HG02852 (cell line): Measurements from ENCODE around the gene RBL2.
A peak's percentile ranks its signal among the peaks of the same experiment; 100 is the strongest.

ENCODE experiments used
- ATAC-seq: cut with Tn5 transposase; IDR thresholded peaks from one replicate; pipeline ENCODE4 v1.9.1; 2021; ENCODE audit warnings: mild to moderate bottlenecking, moderate library complexity; ENCODE audit not compliant: unreplicated experiment

RBL2 gene

GRCh38 chr16:53446090-53446489, 11.8 kb downstream of the RBL2 start:
- no peak for ATAC-seq

DNA sequence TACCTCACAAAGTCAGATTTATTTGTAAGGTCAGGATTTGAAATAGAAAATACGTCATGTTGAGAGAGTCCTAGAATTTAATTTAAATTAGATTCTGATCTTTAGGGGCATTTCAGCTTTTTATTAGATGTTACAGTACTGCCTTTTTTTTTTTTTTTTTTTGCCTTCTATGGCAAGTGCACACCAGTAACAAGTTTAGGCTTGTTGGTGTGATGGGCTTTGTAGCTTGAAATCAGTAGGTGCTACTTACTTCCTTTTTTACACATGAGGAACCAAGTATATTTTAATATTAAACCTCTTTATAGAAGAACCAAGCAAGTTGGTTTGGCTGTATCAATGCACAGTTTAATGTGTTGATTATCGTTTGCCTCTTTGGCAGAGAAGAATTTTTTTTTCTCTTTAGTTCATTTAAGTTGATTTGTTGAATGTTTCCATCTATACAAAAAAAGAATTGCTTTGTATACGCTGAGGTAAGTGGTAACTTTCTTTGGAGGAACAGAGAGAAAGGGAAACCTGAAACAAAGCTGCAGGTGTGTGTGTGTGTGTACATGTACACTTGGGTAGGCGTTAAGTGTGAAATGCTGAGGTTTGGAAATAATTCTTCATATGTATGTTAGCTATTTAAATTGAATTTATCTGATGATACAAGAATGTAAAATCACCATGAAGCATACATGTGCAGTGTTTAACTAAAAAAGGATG, 15.7 kb downstream of the RBL2 start:
- no peak for ATAC-seq

GRCh38 chr16:53453928-53454327, 19.7 kb downstream of the RBL2 start:
- ATAC-seq: no peak

GRCh38 chr16:53456625-53457024, 22.4 kb downstream of the RBL2 start:
- no peak for ATAC-seq

- peak; percentile 100 for ATAC-seq
Observed at GRCh38 chr16:53457670-53458069, 23.4 kb downstream of the RBL2 start.

GRCh38 chr16:53458635-53459034, 24.4 kb downstream of the RBL2 start:
- ATAC-seq: no peak

DNA sequence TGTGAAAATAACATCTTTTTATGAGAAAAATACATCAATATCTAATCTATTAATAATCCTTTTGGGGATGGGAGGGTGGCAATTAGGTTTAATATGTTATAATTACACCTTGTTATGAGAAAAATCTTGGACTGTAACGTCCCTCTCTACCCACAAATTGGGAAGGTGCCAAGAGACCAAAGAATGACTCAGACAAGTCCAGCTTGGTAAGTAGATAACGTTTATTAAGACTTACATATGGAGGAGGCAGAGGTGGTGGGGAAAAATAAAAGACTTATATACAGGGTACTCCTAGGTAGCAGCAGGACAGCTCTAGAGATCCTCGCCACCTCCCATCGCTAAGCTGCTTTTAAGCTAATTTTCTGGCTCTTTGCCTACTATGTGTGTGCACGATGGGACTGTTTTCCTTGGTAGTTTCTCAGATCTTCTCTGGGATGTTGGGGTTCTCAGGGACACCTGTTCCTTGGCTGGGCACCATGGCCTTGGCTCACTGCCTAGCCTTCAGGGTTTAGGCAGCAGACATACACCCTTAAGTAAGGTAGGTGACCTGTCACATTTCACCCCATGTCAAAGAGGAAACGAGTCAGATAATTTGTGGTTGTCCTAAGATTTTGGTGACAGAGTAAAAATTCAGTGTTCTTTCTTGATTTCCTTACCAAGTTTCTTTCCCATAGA, 31.5 kb downstream of the RBL2 start:
- ATAC-seq: no peak

- ATAC-seq: no peak
Observed at GRCh38 chr16:53476867-53477266, 42.6 kb downstream of the RBL2 start.

DNA sequence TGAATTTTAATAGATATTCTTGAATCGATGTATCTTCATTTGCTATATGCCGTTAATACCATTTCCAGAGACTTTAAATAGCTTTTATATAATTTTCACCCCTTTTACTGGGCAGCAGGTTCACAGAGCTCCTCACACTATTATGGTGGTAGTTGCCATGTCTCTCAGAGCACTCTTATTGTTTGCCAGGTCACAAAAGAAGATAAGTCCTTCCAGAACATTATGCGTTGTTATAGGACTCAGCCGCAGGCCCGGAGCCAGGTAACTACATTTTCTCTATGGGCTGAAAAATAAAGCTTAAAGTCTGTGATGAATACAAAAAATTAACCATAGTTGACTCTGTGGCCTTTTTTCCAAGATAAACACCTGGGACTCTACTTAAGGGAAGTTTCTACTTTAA, 44.7 kb downstream of the RBL2 start:
- no peak for ATAC-seq

DNA sequence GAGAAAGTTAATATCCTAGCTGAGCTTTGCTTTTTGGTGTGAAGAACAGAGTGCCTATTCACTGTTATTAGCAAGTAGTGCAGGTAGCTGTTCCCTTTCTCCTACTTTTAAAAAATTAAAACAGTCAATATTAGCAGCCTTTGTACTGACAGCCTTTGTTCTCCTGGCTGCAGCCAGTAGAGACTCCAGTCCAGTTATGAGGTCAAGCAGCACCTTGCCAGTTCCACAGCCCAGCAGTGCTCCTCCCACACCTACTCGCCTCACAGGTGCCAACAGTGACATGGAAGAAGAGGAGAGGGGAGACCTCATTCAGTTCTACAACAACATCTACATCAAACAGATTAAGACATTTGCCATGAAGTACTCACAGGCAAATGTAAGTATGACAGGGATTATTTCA, 46.1 kb downstream of the RBL2 start:
- no peak for ATAC-seq

GRCh38 chr16:53482123-53482522, 47.9 kb downstream of the RBL2 start:
- no peak for ATAC-seq

GRCh38 chr16:53484542-53484941, 50.3 kb downstream of the RBL2 start:
- ATAC-seq: no peak

- ATAC-seq: no peak
Observed at GRCh38 chr16:53486230-53486629, 52.0 kb downstream of the RBL2 start.

GRCh38 chr16:53489755-53490154, 55.5 kb downstream of the RBL2 start:
- ATAC-seq: no peak

DNA sequence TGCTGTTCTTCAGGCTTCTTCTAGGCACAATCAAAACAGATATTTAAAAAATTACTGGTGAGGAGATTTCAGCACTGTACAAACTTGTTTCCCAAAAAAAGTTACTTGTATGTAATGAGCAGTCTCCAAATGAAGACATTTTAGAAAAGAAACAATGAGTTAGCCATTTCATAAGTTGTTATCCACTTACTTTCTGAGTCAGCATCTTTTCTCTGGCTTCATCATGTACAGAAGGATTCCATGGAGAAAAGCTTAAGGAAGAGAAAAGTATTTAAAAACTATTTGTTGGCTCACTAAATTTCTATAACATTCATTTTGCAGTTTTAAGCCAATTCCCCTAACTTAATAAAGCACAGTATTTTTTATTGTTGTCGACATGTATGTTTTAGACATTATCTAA, 58.2 kb downstream of the RBL2 start:
- no peak for ATAC-seq

GRCh38 chr16:53494636-53495035, 60.4 kb downstream of the RBL2 start:
- ATAC-seq: no peak

GRCh38 chr16:53495325-53495724, 61.1 kb downstream of the RBL2 start:
- ATAC-seq: no peak

DNA sequence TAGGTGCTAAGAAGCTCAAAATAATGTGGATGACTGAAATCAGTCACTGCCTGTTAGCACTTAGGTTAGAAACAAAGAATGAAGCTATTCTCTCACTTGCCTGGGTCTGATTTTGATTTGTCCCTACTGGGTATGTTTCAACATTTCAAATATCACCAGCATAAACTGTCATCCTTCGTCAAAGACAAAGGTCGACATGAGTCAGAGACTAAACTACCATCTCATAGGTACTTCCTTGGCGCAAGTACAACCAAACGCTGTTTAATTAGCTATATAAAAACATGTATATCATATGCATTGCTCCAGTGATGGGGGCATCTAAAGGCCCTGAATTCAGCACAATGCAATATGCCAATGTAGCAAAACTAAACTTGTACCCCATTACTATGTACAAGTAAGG, 64.7 kb downstream of the RBL2 start:
- no peak for ATAC-seq

GRCh38 chr16:53501216-53501859, 67.1 kb downstream of the RBL2 start:
- no peak for ATAC-seq

- ATAC-seq: peak; percentile 34
Observed at GRCh38 chr16:53502331-53503269, 68.3 kb downstream of the RBL2 start, which contains the start of gene AKTIP. Gene AKTIP (minus strand): TSS chr16:53503209. CDS start chr16:53500259, 2,950 bp downstream.
